Neural progenitor cell (in vitro differentiated cells): ENCODE data around the gene SHPK. TPM values are rescaled to one million over a fixed set of nuclear protein-coding genes. Genes with fewer than 3 reads are reported as not detected.
A peak's percentile ranks its signal among the peaks of the same experiment; 100 is the strongest.
"Not testable (repeated sequence)": the region's sequence is repeated elsewhere in the genome, so short reads cannot be mapped to it uniquely, and the experiment has no call there.

Experiments used
- DNase-seq: peaks from one replicate; pipeline ENCODE4 v3.0.0-alpha.2; 2016; ENCODE audit warnings: low spot score
- H2AFZ ChIP-seq: fragments of 200-600 bp; sonication (generic); replicated peaks from 2 replicates; pipeline ENCODE4 v1.6.1; 2016; ENCODE audit warnings: antibody characterized with exemption
- H3F3A ChIP-seq: fragments of 200-600 bp; sonication (generic); 2 replicates; pipeline ENCODE4 v1.6.1; 2016; ENCODE audit warnings: antibody characterized with exemption, low read depth
- H3K27ac ChIP-seq: fragments of 200-600 bp; sonication (generic); 2 replicates; pipeline ENCODE4 v1.5.1; 2016; ENCODE audit warnings: mild to moderate bottlenecking
- H3K27me3 ChIP-seq: fragments of 200-600 bp; sonication (generic); 2 replicates; pipeline ENCODE4 v1.6.1; 2016; ENCODE audit warnings: mild to moderate bottlenecking, moderate library complexity
- H3K36me3 ChIP-seq: fragments of 200-600 bp; sonication (generic); 2 replicates; pipeline ENCODE4 v1.5.1; 2016
- H3K4me1 ChIP-seq: fragments of 200-600 bp; sonication (generic); 2 replicates; pipeline ENCODE4 v1.6.1; 2016; ENCODE audit warnings: mixed run types
- H3K4me2 ChIP-seq: fragments of 200-600 bp; sonication (generic); 2 replicates; pipeline ENCODE4 v1.6.1; 2016
- H3K4me3 ChIP-seq: fragments of 200-600 bp; sonication (generic); 2 replicates; pipeline ENCODE4 v1.5.1; 2016
- H3K79me2 ChIP-seq: fragments of 200-600 bp; sonication (generic); 2 replicates; pipeline ENCODE4 v1.6.1; 2016; ENCODE audit warnings: low read depth
- H3K9ac ChIP-seq: fragments of 200-600 bp; sonication (generic); 2 replicates; pipeline ENCODE4 v1.6.1; 2016
- H3K9me3 ChIP-seq: fragments of 200-600 bp; sonication (generic); 2 replicates; pipeline ENCODE4 v1.5.1; 2016; ENCODE audit warnings: low read depth
- H4K20me1 ChIP-seq: fragments of 200-600 bp; sonication (generic); 2 replicates; pipeline ENCODE4 v1.6.1; 2016; ENCODE audit warnings: low read depth
- H3K27ac Mint-ChIP-seq: 3 replicates; pipeline ENCODE4 v1.8.0; 2021; ENCODE audit warnings: mixed read lengths
- H3K27me3 Mint-ChIP-seq: 2 replicates; pipeline ENCODE4 v1.8.0; 2022; ENCODE audit warnings: low read depth, mild to moderate bottlenecking, inconsistent platforms, moderate library complexity, mixed read lengths; ENCODE audit not compliant: insufficient read depth
- H3K36me3 Mint-ChIP-seq: 3 replicates; pipeline ENCODE4 v1.8.0; 2021; ENCODE audit warnings: mixed read lengths
- H3K4me1 Mint-ChIP-seq: 3 replicates; pipeline ENCODE4 v1.8.0; 2021; ENCODE audit warnings: mixed read lengths
- H3K4me3 Mint-ChIP-seq: 3 replicates; pipeline ENCODE4 v1.8.0; 2021; ENCODE audit warnings: mild to moderate bottlenecking, moderate library complexity, mixed read lengths
- H3K9me3 Mint-ChIP-seq: 3 replicates; pipeline ENCODE4 v1.8.0; 2020; ENCODE audit warnings: mixed read lengths
- CTCF ChIP-seq: fragments of 200-600 bp; sonication (generic); IDR thresholded peaks from 2 replicates; pipeline ENCODE4 v1.5.1; 2017; ENCODE audit warnings: antibody characterized with exemption, mild to moderate bottlenecking
- EZH2 ChIP-seq: fragments of 200-600 bp; sonication (generic); IDR thresholded peaks from 2 replicates; pipeline ENCODE4 v1.6.1; 2017; ENCODE audit warnings: antibody characterized with exemption, mild to moderate bottlenecking, moderate library complexity
- EZH2phosphoT487 ChIP-seq: fragments of 200-600 bp; sonication (generic); IDR thresholded peaks from 2 replicates; pipeline ENCODE4 v1.6.1; 2017; ENCODE audit warnings: antibody characterized with exemption
- total RNA-seq: library from RNA; depleted of rRNA; stranded (reverse); fragments of >200 nt; gene quantifications from 2 replicates; pipeline ENCODE4 v1.2.3, GENCODE V29; 2015; ENCODE audit warnings: low replicate concordance

SHPK gene
- total RNA-seq, 1 donor from 2014 or later: 23.4 TPM

GRCh38 chr17:3565143-3565542 lies 70.9 kb downstream of the SHPK start:
- Histone ChIP-seq H3K27ac (no peak overlapping the region), H3K27me3 (no peaks in the 10 kb centered on the region), H3K4me1 (no peaks in the 10 kb centered on the region), H3K36me3 (no peaks in the 10 kb centered on the region), H3F3A (no peaks in the 10 kb centered on the region), H3K9ac (no peak overlapping the region), H3K9me3 (no peaks in the 10 kb centered on the region), H3K79me2 (no peaks in the 10 kb centered on the region), H3K4me2 (no peak overlapping the region), H3K4me3 (no peak overlapping the region), H2AFZ (no peak overlapping the region), H4K20me1 (no peaks in the 10 kb centered on the region)
- TF ChIP-seq EZH2 (no peak), CTCF (no peak), EZH2phosphoT487 (no peak)
- Mint-ChIP-seq H3K4me3 (no peak overlapping the region), H3K27me3 (no peaks in the 10 kb centered on the region), H3K4me1 (peaks cover 9% of the 10 kb centered on the region), H3K27ac (no peak overlapping the region), H3K9me3 (no peaks in the 10 kb centered on the region), H3K36me3 (peaks cover 12% of the 10 kb centered on the region)
- no peak for DNase-seq

DNA sequence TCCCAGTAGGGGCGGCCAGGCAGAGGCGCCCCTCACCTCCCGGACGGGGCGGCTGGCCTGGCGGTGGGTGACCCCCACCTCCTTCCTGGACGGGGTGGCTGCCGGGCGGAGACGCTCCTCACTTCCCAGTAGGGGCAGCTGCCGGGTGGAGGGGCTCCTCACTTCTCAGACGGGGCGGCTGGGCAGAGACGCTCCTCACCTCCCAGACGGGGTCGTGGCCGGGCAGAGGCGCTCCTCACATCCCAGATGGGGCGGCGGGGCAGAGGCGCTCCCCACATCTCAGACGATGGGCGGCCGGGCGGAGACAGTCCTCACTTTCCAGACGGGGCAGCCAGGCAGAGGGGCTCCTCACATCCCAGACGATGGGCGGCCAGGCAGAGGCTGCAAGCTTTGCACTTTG lies 71.8 kb downstream of the SHPK start:
- not testable (repeated sequence) for H2AFZ ChIP-seq, H3F3A ChIP-seq, H3K79me2 ChIP-seq, H3K27ac ChIP-seq, H3K9me3 Mint-ChIP-seq, DNase-seq, H4K20me1 ChIP-seq, H3K36me3 ChIP-seq, H3K9ac ChIP-seq, H3K4me2 ChIP-seq, H3K4me1 Mint-ChIP-seq, H3K4me1 ChIP-seq, H3K9me3 ChIP-seq, H3K27me3 Mint-ChIP-seq, H3K4me3 Mint-ChIP-seq, H3K4me3 ChIP-seq, H3K27me3 ChIP-seq, H3K27ac Mint-ChIP-seq
- H3K36me3 Mint-ChIP-seq: peaks cover 12% of the 10 kb centered on the region

DNA sequence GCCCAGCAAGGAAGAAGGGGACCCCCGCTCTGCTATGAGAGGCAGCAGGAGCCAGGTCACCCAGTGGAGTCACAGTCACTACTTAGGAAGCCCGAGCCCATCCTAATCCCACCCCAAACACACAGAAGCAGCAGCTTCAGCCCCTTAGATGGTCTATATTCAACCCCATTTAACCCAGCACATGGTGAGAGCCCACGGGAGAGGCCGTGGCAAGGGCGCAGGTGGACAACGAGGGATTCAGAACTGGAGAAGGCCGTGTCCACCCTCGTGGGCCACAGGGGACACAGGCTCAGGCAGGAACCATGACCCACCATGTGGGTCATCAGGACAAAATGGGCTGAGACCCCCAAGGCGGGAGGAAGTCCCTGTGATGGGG lies 76.8 kb downstream of the SHPK start:
- H3K36me3 Mint-ChIP-seq: no peaks in the 10 kb centered on the region
- no peak overlapping the region for H2AFZ ChIP-seq
- H3K4me1 Mint-ChIP-seq: peaks cover 18% of the 10 kb centered on the region
- H3K36me3 ChIP-seq: no peaks in the 10 kb centered on the region
- H3K27me3 ChIP-seq: no peaks in the 10 kb centered on the region
- H4K20me1 ChIP-seq: no peaks in the 10 kb centered on the region
- H3K4me2 ChIP-seq: no peak overlapping the region
- H3K27me3 Mint-ChIP-seq: peaks cover 3% of the 10 kb centered on the region
- peak overlapping the region; percentile 21 for H3K4me3 Mint-ChIP-seq
- no peak overlapping the region for H3K4me3 ChIP-seq
- H3K9ac ChIP-seq: no peak overlapping the region
- no peaks in the 10 kb centered on the region for H3K9me3 Mint-ChIP-seq
- no peaks in the 10 kb centered on the region for H3K9me3 ChIP-seq
- no peaks in the 10 kb centered on the region for H3K4me1 ChIP-seq
- H3K79me2 ChIP-seq: no peaks in the 10 kb centered on the region
- no peaks in the 10 kb centered on the region for H3F3A ChIP-seq
- TF ChIP-seq EZH2 (no peak), CTCF (no peak)
- DNase-seq: no peak
- peak overlapping the region; percentile 57 for H3K27ac Mint-ChIP-seq
- H3K27ac ChIP-seq: no peak overlapping the region

GRCh38 chr17:3558603-3559269 lies 77.3 kb downstream of the SHPK start:
- no peak overlapping the region for H3K27ac ChIP-seq
- no peak for TF ChIP-seq CTCF
- no peak for TF ChIP-seq EZH2phosphoT487
- TF ChIP-seq EZH2: no peak
- no peaks in the 10 kb centered on the region for H3K9me3 ChIP-seq
- no peaks in the 10 kb centered on the region for H3K9me3 Mint-ChIP-seq
- H3K4me1 Mint-ChIP-seq: peaks cover 18% of the 10 kb centered on the region
- no peaks in the 10 kb centered on the region for H3K36me3 Mint-ChIP-seq
- H4K20me1 ChIP-seq: no peaks in the 10 kb centered on the region
- no peak for DNase-seq
- H3K27ac Mint-ChIP-seq: peak overlapping the region; percentile 66
- H3K4me3 ChIP-seq: no peak overlapping the region
- peaks cover 3% of the 10 kb centered on the region for H3K27me3 Mint-ChIP-seq
- H3K36me3 ChIP-seq: no peaks in the 10 kb centered on the region
- H3K27me3 ChIP-seq: no peaks in the 10 kb centered on the region
- no peak overlapping the region for H3K4me3 Mint-ChIP-seq
- no peak overlapping the region for H2AFZ ChIP-seq
- no peaks in the 10 kb centered on the region for H3K4me1 ChIP-seq
- H3F3A ChIP-seq: no peaks in the 10 kb centered on the region
- no peaks in the 10 kb centered on the region for H3K79me2 ChIP-seq
- no peak overlapping the region for H3K9ac ChIP-seq
- H3K4me2 ChIP-seq: no peak overlapping the region

Other genes starting within 250 kb of the SHPK start
- 0.15 TPM in 1 of 2 replicates, not detected in the other for gene OR3A2, start 249.9 kb downstream of the SHPK start, total RNA-seq
- not detected in 2 replicates for gene OR1E1, start 237.8 kb downstream of the SHPK start, total RNA-seq
- gene OR3A3, start 224.9 kb downstream of the SHPK start, total RNA-seq: not detected in 2 replicates
- not detected in 2 replicates for gene OR1E2, start 202.4 kb downstream of the SHPK start, total RNA-seq
- not detected in 2 replicates for gene SPATA22, start 164.4 kb downstream of the SHPK start, total RNA-seq
- gene ASPA, start 160.3 kb downstream of the SHPK start, total RNA-seq: not detected in 2 replicates
- gene TRPV3, start 78.4 kb downstream of the SHPK start, total RNA-seq: 1.5 and 1.9 TPM in 2 replicates
- gene TRPV1, start 26.8 kb downstream of the SHPK start, total RNA-seq: 4.0 and 4.2 TPM in 2 replicates
- 9.4 and 9.9 TPM in 2 replicates for gene CTNS, start 510 bp upstream of the SHPK start, total RNA-seq
- gene TAX1BP3, start 32.3 kb upstream of the SHPK start, total RNA-seq: 27.3 and 56.7 TPM in 2 replicates
- 20.0 and 53.1 TPM in 2 replicates for gene EMC6, start 32.6 kb upstream of the SHPK start, total RNA-seq
- gene P2RX5, start 59.9 kb upstream of the SHPK start, total RNA-seq: 0.68 TPM in 1 of 2 replicates, not detected in the other
- 14.8 and 21.2 TPM in 2 replicates for gene HASPIN, start 87.7 kb upstream of the SHPK start, total RNA-seq
- 33.7 and 47.5 TPM in 2 replicates for gene ITGAE, start 164.9 kb upstream of the SHPK start, total RNA-seq
- 55.7 and 72.4 TPM in 2 replicates for gene NCBP3, start 210.0 kb upstream of the SHPK start, total RNA-seq